K562 (cell line): ENCODE data around the gene SCPEP1. TPM values are rescaled to one million over a fixed set of nuclear protein-coding genes. Genes with fewer than 3 reads are reported as not detected.
A peak's percentile ranks its signal among the peaks of the same experiment; 100 is the strongest.

Source experiments
- BRD9 ChIP-seq: fragments of 450-650 bp; IDR thresholded peaks from 2 replicates; pipeline ENCODE4 v1.6.1; 2018; ENCODE audit warnings: low read depth; ENCODE audit not compliant: partially characterized antibody
- CBX1 ChIP-seq: sonication (generic); IDR thresholded peaks from 2 replicates; pipeline ENCODE4 v1.6.1; 2016; ENCODE audit warnings: antibody characterized with exemption, low read depth, mild to moderate bottlenecking
- CREB3 ChIP-seq: fragments of 450-650 bp; conservative IDR thresholded peaks from 2 replicates; pipeline ENCODE4 v1.6.1; 2016; ENCODE audit warnings: missing genetic modification characterization, low read depth, mild to moderate bottlenecking, missing compliant biosample characterization, moderate library complexity
- CXXC5 ChIP-seq: fragments of 250-450 bp; sonication (Bioruptor Pico); IDR thresholded peaks from 2 replicates; pipeline ENCODE4 v1.8.0; 2022; ENCODE audit warnings: inconsistent platforms, mild to moderate bottlenecking, moderate library complexity
- ELF1 ChIP-seq: fragments of 200-800 bp; sonication (Bioruptor generic); IDR thresholded peaks from 2 replicates; pipeline ENCODE4 v1.6.1; 2016; ENCODE audit warnings: missing genetic modification characterization, missing compliant biosample characterization
- FOXK1 ChIP-seq: sonication (generic); formaldehyde crosslinking; IDR thresholded peaks from 2 replicates; pipeline ENCODE4 v1.8.0; 2022; ENCODE audit warnings: missing genetic modification reagents, mild to moderate bottlenecking, borderline replicate concordance
- FOXO4 ChIP-seq: fragments of 450-650 bp; formaldehyde crosslinking; IDR thresholded peaks from 2 replicates; pipeline ENCODE4 v1.4.0; 2020; ENCODE audit warnings: mild to moderate bottlenecking, moderate library complexity
- MECOM ChIP-seq: fragments of 250-450 bp; sonication (Bioruptor Pico); IDR thresholded peaks from 2 replicates; pipeline ENCODE4 v1.8.0; 2022; ENCODE audit warnings: inconsistent platforms
- NCOR1 ChIP-seq: fragments of 450-650 bp; IDR thresholded peaks from 2 replicates; pipeline ENCODE4 v1.6.1; 2016; ENCODE audit warnings: mild to moderate bottlenecking, moderate library complexity
- NR0B1 ChIP-seq: fragments of 450-650 bp; IDR thresholded peaks from one replicate; pipeline ENCODE4 v1.6.1; 2018; ENCODE audit warnings: mild to moderate bottlenecking, moderate library complexity; ENCODE audit not compliant: partially characterized antibody
- PHF20 ChIP-seq: fragments of 450-650 bp; IDR thresholded peaks from 2 replicates; pipeline ENCODE4 v1.6.1; 2018; ENCODE audit not compliant: partially characterized antibody
- ZEB2 ChIP-seq: fragments of 450-650 bp; IDR thresholded peaks from 2 replicates; pipeline ENCODE4 v1.6.1; 2016
- ZFP1 ChIP-seq: fragments of 450-650 bp; formaldehyde crosslinking; IDR thresholded peaks from 2 replicates; pipeline ENCODE4 v1.4.0; 2020; ENCODE audit warnings: mild to moderate bottlenecking, mixed read lengths
- ZNF165 ChIP-seq: fragments of 250-450 bp; sonication (Bioruptor Pico); IDR thresholded peaks from 2 replicates; pipeline ENCODE4 v1.4.0; 2020; ENCODE audit warnings: borderline replicate concordance
- ZNF212 ChIP-seq: fragments of 450-650 bp; formaldehyde crosslinking; IDR thresholded peaks from 2 replicates; pipeline ENCODE4 v1.4.0; 2020; ENCODE audit warnings: mild to moderate bottlenecking
- ZNF311 ChIP-seq: fragments of 250-450 bp; sonication (Bioruptor Pico); IDR thresholded peaks from 2 replicates; pipeline ENCODE4 v1.4.0; 2020; ENCODE audit warnings: mild to moderate bottlenecking, moderate library complexity
- ZNF41 ChIP-seq: fragments of 250-450 bp; sonication (Bioruptor Pico); conservative IDR thresholded peaks from 2 replicates; pipeline ENCODE4 v1.4.0; 2020; ENCODE audit warnings: mild to moderate bottlenecking
- ZNF592 ChIP-seq: fragments of 450-650 bp; IDR thresholded peaks from 2 replicates; pipeline ENCODE4 v1.6.1; 2017; ENCODE audit warnings: antibody characterized with exemption, mild to moderate bottlenecking
- polyA plus RNA-seq, 8 experiments: library from polyadenylated mRNA; depleted of rRNA in 4 of 8; stranded (reverse) in 5 of 8; unstranded in 3 of 8; fragments of >200 nt; fragmentation: Nextera tagmentation in 2 of 8; fragmentation: Illumina TruSeq in 1 of 8; extraction: Ambion mirVana in 2 of 8; extraction: Trizol in 1 of 8; gene quantifications; 2 replicates each; pipeline versions ENCODE4 v1.2.1 to v1.2.3, GENCODE V29; 2011 to 2014; ENCODE audit warnings: inconsistent platforms in 1 of 8, missing spikeins in 1 of 8
- total RNA-seq, 7 experiments: library from RNA; depleted of rRNA in 6 of 7; stranded (reverse); fragments of >200 nt in 6 of 7; fragmentation: Illumina TruSeq in 2 of 7; extraction: Trizol in 2 of 7; gene quantifications; 2 replicates each; pipeline versions ENCODE4 v1.2.1 to v1.2.3, GENCODE V29; 2011 to 2021; ENCODE audit warnings: low replicate concordance in 1 of 7
- TF ChIP-seq, protein P1 (sequence below): fragments of 450-650 bp; conservative IDR thresholded peaks from 2 replicates; pipeline ENCODE4 v1.6.1; 2016; ENCODE audit warnings: missing genetic modification characterization, low read depth, mild to moderate bottlenecking, control low read depth, missing compliant biosample characterization

The SCPEP1 gene
- total and polyA plus RNA-seq, 9 of the 15 experiments (the other 6 are each of a cell fraction or from before 2014, with no cell fraction given), result 5.1 to 14.8 (median 7.2) TPM

DNA sequence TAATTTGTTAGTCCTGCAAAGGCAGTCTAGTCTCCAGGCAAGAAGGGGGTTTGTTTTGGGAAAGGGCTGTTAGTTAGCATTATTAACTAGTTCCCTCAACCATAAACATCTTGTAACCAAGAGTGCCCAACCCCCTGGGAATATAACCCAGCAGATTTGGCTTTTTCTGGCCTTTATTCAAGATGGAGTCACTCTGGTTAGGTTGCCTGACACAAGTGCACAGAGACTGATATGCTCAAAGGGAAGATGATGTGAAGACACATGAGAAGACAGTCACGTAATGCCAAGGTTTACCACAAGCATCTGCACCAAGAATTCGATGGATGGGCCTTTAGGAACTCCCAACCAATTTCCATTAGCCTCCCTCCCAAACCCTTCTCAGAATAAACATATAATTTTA, 3.9 kb upstream of the SCPEP1 start (continued):
- TF ChIP-seq CREB3 (tag) (peak; percentile 68; the same call in 1 of the 2 replicates), PHF20 (no peak), FOXO4 (CRISPR knock-in tag) (no peak), ZNF311 (CRISPR knock-in tag) (0 out of 2 replicates have a peak, but pooled peaks have one; percentile 49), NR0B1 (no peak), ZEB2 (no peak), MECOM (CRISPR knock-in tag) (peak; percentile 52; the same call in 1 of the 2 replicates), ELF1 (tag) (no peak), FOXK1 (CRISPR knock-in tag) (no peak), CBX1 (no peak), BRD9 (no peak), CXXC5 (CRISPR knock-in tag) (peak; percentile 51), ZNF41 (CRISPR knock-in tag) (peak; percentile 73; the same call in 1 of the 2 replicates), ZNF212 (CRISPR knock-in tag) (no peak), ZNF165 (CRISPR knock-in tag) (no peak), ZFP1 (CRISPR knock-in tag) (no peak), NCOR1 (no peak), ZNF592 (peak; percentile 73)
- TF ChIP-seq, protein P1, sequence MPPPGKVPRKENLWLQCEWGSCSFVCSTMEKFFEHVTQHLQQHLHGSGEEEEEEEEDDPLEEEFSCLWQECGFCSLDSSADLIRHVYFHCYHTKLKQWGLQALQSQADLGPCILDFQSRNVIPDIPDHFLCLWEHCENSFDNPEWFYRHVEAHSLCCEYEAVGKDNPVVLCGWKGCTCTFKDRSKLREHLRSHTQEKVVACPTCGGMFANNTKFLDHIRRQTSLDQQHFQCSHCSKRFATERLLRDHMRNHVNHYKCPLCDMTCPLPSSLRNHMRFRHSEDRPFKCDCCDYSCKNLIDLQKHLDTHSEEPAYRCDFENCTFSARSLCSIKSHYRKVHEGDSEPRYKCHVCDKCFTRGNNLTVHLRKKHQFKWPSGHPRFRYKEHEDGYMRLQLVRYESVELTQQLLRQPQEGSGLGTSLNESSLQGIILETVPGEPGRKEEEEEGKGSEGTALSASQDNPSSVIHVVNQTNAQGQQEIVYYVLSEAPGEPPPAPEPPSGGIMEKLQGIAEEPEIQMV, result 0 out of 2 replicates have a peak, but pooled peaks have one; percentile 52
